ENCODE measurements around the gene PRCC. TPM values are rescaled to one million over a fixed set of nuclear protein-coding genes. Genes with fewer than 3 reads are reported as not detected.
A peak's percentile ranks its signal among the peaks of the same experiment; 100 is the strongest.

The PRCC gene
- polyA plus RNA-seq, 3 donors: 16.6 to 38.7 (median 35.8) TPM

DNA sequence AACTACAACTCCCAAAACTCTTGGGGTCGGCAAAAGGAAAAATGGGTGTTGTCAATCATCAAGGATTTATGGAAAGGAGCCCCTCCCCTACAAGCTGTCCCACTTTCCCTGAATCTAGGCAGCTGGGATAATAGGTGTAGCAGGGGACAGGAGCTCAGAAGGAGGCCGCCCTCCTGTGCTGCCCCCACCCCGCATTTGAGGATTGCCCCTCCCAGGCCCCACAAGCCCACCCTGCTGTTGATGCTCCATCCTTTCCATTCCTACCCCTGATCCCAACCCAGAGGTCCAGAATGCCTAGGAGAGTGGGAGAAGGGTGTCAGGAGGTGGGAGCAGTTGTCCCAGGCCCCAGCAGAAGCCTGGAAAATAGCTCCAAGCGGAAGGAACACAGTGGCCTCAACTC lies 24.5 kb upstream of the PRCC start:
- 92% methylated on average over 4 of the region's 4 CpGs for WGBS, 3 donors
- no peak overlapping the region for H3K27ac ChIP-seq (ENCODE audit: low read depth, low read length)

DNA sequence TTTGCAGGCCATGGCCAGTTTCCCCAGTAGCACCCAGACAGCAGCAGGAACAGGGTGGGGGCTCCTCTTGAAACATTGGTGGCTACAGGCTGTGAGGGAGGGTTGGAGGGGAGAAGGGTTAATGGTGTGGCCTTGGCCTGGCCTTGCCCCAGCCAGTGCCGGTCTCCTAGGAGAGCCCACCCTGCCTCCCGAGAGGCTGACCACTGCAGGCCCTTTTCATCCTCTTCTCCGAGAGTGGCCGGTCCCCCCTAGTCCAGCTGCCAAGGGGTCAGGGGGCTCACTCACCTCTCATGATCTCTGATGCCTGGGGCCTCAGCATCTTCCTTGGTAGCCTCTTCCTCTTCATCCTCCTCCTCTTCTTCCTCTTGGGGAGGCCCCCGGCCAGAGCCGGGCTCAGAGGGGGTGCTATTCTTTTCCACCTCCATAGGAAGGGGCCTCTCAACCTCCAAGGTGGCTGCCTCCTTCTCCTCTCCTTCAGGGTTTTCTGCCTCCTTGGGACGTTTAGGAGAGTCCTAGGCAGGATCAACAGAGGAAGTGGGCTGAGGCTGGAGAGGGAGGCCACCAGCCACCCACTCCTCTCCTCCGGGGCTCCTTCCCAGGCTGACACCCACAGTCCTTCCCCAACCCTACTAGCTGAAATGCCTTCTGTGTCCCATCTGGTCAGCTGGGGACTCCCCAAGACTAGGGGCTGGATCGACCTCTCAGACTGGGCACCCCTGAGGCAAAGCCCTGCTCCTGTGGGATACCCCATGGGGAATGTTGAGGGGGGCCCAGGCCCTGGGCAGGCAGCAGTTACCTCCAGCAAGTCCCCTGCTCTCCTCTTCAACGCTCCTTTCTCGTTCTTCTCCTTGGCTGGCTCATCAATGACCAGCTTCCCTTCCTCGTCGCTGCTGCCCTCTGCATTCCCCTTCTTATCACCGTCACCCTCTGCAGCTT lies 23.7 kb upstream of the PRCC start:
- H3K27ac ChIP-seq (ENCODE audit: low read depth, low read length): no peak overlapping the region
- WGBS, 3 donors: 73 to 81% (median 76%) methylated on average over 13 to 14 of the region's 14 CpGs

DNA sequence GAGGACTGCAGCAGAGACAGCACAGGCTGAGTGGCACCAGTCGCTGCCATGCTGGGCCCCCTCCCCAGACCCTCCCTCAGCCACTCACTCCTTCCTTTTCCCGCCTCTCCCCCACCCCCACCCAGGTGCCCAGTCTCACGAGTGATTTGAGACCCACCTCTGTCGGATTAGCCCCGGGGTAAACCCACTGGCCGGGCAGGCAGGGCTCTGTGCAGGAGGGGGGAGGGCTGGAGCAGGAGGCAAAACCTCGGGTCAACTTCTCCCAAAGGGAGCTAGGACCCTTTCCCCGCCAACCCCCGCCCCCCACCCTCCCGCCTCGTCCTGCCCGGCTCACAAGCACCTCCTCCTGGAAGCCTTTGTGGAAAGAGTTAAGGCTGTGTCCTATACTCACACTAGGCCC lies 23.0 kb upstream of the PRCC start:
- 60 to 71% (median 68%) methylated on average over 8 to 12 of the region's 12 CpGs for WGBS, 3 donors
- no peak overlapping the region for H3K27ac ChIP-seq (ENCODE audit: low read depth, low read length)

DNA sequence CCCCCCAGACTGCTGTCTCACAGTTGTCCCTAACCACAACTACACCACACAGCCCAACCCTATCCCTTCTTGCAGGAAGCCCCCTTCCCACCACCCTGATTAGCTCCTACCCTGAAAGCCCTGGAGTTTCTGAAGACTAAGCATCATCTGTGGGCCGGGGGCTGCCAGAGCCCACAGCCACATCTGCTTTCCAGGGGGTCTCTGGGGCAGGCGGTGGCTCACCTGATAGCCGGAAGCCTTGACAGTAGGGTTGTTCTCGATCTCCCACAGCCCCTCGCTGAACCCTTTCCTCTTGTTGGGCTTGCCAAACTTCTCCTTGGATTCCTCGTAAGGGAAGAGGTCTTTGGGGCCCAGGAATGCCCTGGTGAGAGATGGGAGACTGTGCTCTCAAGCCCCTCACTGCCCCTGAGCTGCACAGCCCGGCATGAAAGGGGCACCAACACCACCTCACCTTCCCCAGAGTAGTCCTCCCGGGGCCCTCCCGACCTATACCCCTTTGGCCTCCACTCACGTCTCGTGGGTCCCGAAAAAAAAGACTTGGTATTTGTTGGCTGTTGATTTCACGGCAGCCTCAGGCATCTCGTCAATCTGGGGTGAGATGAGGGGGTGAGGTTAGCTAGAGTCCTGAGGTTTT lies 22.4 kb upstream of the PRCC start:
- 68 to 81% (median 72%) methylated on average over 14 of the region's 14 CpGs for WGBS, 3 donors
- no peak overlapping the region for H3K27ac ChIP-seq (ENCODE audit: low read depth, low read length)

DNA sequence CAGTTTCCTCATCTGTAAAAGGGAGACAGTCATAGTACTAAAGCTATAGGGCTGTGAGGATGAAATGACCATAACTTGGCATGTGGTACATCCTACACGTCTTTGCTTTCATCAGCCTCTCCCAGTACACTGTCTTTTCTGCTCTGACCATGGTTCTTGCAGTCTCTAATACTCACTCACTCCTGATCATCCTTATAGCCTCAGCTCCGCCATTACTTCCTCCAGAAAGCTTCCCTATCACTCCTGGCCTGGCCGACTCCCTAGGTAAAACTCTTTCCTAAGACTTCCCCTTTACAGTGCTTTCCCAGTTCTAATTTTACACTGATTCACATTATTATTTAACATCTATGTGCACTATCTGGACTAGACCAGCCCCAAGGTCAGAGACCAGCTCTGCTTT lies 21.5 kb upstream of the PRCC start:
- H3K27ac ChIP-seq (ENCODE audit: low read depth, low read length): peak overlapping the region; percentile 91
- 46 to 50% (median 48%) methylated on average over 3 of the region's 3 CpGs for WGBS, 3 donors

DNA sequence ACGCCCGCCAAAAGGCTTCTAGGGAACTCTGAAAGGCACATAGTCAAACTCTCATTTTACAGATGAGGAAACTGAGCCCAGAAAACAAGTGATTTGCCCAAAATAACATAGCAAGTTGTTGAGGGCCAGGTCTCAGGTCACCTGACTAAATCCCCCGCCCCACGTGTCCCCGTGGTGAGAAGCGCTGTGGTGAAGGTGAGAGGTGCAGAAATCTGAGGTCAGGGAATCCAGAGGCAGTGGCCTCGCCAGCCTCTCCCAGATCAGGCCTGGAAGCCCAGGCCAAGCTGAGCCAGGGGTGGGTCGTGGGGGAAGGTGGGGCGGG lies 21.0 kb upstream of the PRCC start:
- peak overlapping the region; percentile 91 for H3K27ac ChIP-seq (ENCODE audit: low read depth, low read length)
- 35 to 56% (median 43%) methylated on average over 9 of the region's 9 CpGs for WGBS, 3 donors

DNA sequence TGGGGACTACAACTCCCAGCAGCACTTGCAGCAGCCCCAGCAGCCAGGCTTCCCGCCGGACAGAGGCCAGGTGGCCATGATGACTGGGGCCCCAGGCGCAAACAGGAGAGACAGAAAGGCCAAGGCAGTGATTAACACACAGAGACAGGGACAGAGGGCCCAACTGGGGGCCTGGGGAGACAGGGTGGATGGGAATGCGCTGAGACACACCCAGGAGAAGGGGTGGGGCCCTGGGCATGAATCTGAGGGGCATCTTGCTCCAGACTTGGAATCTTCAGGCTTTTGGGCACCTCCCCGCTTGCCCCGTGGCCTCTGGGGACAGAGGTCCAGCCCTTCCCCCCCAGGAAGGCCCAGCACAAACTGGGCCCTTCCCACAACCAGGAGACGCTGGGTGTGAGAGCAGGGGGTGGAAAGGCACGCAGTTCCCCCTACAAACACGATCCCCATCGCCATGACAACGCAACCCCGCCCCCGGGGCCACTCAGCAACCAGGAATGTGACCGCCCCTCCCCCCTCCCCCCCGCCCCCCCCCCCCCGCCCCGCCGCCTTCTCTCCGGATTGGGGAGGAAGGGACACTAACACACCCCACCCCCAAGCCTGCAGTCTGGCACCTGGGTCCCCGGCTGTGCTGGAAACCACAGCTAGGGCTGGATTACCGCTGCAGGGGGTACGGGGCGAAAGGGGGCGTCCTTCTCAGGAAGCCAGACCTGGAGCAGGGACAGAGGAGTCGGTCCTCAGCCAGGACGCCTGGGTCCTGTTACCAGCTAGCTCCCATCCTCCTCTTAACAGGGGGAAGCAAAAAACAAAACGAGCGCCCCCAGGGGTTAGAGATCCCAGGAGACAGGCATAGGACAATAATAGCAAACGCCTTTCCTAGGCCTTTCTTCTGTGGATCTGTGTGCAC lies 20.4 kb upstream of the PRCC start:
- 1 to 3% (median 2%) methylated on average over 17 to 24 of the region's 29 CpGs for WGBS, 3 donors
- peak overlapping the region; percentile 91 for H3K27ac ChIP-seq (ENCODE audit: low read depth, low read length)

DNA sequence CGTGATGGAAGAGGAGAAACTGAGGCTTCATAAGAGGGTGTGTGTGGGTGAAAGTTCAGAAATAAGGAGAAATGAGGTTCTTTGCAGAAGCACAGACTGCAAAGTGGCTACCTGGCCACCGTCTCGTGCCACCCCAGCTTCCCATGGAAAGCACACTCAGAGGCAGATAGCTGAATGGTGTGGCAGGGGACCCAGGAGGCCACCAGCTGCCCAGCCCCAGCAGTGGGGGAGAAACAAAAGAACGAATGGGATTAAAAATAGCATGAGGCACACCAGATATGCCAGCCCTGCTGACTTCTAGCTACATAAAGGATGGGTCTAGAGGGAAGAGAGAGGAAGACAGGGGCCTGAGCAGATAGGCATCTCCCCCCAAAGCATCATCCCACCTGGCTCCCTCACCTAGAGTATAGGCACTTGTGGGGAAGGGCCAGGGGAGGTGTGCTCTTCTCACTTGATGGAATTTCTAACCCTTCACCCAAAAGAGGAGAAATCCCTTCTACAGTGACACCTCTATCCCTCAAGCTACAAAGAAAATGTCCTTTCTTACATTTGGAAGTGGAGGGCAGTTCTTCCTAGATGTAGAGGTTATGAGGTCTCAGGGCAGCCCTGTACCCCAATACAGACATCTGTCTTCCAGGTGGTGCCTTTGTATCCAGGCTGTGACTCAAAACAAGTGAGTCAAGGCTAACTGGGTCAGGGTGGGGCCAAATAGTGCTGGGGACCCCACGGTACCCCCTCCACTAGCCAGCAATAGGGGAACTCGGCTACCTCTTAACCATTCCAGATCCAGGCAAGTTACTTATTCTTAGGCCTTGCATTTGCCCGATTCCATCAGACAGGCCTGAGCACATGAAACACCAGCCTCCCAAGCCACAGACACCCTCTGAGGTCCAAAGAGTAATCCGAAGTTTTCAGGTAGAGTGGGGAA lies 19.3 kb upstream of the PRCC start:
- 8 to 11% (median 9%) methylated on average over 8 of the region's 8 CpGs for WGBS, 3 donors

DNA sequence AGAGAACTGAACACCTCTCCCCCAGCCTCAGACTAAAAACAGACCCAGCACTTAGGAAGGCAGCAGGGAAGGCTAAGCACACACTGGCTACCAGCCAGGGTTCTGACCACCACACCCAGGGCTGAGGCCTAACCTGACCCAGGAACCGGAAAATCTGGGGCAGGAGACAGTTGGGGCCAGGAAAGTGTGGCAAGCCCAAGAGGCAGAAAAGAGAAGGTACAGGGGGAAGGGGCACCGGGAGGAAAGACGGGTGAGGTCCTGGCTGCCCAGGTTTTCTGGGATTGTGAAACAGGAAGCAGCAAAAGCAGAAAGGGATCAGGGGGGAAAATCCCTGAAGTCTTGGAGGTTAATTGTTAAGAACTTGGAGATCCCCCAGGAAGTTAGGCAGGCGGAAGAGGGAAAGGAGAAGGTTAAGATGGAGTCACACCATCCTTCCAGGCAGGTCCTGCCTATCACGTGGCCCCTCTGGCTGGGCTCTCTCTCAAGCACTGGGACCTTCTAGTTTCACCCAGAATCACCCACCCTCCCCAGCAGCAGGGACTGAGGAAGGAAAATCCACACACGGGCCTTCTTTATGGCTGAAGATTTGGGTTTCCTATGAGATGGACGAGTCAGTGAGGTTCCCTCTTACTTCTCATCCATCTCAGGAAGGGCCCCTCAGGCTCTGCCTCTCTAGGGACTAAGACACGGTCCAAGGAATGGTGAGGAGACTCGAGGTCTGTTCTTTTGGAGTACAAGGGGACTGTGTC lies 18.5 kb upstream of the PRCC start:
- peak overlapping the region; percentile 84 for H3K27ac ChIP-seq (ENCODE audit: low read depth, low read length)
- 3 to 13% (median 5%) methylated on average over 9 of the region's 9 CpGs for WGBS, 3 donors

More for the DNA sequence above, 19.3 kb upstream of the PRCC start:
- peak overlapping the region; percentile 84 for H3K27ac ChIP-seq (ENCODE audit: low read depth, low read length)

DNA sequence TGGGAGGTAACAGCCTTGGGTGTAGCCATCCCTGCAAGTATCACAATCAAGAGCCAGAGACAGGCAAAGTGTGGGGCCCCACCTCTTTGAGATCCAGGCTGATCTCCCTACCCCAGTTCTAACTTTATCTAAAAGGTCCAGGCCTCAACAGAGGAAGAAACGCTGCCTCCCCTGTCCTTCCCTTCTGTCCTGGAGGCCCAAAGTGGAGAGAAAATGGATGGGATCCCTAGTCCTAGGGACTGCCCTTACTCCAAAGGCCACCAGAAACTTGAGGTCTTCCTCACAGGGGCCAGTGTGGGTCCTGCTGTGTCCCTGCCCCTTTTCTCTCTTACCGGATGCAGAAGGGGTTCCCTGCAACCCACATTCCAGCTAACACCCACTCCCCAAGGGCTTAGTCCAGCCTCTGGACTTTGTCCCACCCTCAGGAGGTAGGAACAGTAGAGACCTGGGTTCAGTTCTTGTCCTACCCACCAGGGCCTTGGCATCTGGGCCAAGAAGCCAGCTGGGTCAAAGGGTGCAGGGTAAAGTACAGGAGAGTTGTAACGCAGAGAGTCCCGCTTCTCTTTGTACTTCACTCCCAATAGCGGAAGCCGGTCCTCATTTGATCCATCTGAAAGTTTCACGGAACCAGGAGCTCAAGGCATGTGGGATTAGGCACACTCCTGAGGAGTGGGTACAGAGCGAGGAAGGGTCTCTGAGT lies 17.8 kb upstream of the PRCC start:
- WGBS, 3 donors: 18 to 20% (median 19%) methylated on average over 8 of the region's 8 CpGs
- peak overlapping the region; percentile 84 for H3K27ac ChIP-seq (ENCODE audit: low read depth, low read length)

DNA sequence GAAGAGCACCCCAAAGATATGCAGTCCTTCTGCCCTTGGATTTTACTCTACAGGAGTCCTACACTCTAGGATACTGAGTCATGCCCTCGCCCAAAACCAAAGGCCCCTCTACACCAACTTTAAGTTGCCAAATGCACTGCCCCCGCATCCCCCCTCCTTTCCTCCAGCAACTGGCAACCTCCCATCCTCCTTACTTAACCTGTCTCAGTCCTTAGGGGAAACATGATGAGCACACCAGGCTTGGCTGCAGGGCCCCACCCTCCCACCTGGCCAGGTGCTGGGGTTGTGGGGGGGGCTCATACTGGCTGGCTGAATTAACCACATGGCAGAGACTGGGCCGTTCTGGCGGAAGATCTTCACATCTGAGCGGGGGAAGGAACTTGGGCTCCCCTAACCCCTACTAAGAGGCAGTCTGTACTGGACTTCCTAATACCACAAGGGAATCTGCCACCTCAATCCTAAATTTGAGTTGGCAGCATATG lies 17.1 kb upstream of the PRCC start:
- 1 to 3% (median 2%) methylated on average over 5 of the region's 5 CpGs for WGBS, 3 donors
- H3K27ac ChIP-seq (ENCODE audit: low read depth, low read length): peak overlapping the region; percentile 84

DNA sequence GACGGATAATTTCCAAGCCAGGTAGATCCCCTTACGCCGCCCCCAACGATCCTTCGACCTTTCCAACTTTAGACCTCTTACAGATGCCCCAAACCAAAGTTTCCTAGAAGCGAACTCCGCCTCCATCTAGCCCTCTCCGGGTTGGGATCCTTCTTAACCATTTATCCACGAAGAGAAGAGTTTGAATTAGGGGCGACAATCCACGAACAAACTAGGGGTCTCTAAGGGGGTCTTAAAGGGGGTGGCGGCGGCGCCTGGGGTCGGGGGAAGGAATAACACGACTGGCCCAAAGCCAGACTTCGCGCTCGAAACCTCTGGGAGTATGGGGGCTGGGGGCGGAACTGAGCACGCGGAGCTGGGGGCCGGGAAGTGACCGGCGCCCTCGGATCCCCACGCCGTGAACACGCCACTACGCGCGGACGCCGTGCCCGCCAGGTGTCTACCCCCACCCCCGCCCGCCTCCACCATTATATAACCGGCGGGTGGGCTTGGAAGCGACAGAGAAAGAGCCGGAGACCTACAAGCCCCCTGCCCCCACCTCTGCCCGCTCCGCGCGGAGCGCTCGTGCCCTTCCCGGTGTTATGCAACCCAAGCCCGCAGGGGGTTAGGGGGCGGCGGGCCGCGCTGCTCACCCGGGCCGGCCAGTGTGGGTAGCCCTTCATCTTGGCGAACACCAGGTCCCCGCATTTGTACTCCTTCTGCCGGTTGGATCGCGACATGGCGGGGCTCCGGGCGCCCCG lies 16.5 kb upstream of the PRCC start:
- peak overlapping the region; percentile 84 for H3K27ac ChIP-seq (ENCODE audit: low read depth, low read length)
- 0% methylated on average over 50 to 64 of the region's 64 CpGs for WGBS, 3 donors

DNA sequence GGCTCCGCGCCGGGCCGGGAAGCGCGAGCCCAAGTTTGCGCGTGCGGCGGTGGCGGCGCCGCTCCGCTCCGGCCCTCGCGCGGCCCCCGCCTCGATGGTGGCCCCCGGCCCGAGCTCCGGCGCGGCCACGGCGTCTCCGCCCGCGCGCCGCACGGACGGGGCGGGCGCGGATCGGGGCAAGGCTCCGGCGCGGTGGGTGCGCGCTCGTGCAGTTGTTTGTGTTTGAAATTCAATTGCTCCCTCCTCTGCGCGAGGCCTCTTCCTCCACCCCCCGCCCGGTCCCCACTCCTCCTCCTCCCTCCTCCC lies 15.9 kb upstream of the PRCC start, which contains the start of gene HDGF:
HDGF (minus strand) TSS at position 225 of the 306 bp plus-strand sequence. CDS start 246 bp downstream, outside the sequence.
- peak within 1 kb of the TSS; percentile 84 for H3K27ac ChIP-seq (ENCODE audit: low read depth, low read length)
- WGBS, 3 donors: 0 to 1% (median 0%) methylated on average over 27 to 48 of the region's 48 CpGs

DNA sequence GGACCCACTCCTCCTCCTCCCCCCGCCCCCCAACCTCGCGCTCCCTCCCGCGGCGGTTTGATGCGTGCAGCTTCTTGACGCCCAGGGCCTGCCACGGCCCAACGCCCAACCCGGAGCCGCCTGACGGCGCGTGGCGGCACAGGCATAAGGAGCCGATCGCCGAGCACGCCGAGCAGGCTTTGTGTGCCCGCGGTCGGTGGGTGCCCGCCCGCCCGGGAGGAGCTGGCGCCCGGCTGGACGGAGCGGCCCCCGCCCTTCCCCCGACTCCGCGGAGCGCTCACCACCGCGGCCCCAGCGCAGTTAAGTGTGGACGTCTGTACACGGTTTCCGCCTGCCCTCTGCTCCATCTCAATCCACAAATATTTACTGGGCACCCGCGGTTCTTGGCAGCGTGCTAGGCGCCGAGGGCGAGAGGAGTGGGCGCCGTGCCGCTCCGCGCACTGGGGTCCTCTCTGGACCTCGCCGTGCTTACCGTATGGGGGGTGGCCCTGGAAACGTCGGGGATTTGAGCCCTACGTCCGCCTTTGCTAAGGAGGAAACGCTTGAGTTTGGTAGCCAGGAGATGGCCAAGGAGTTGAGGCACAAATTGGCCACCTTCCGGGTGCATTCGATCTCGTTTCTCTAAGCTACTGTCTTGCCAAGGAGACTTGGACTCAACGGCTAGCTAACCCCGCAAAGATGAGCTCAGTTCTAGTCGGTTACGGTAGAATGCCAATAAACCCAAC lies 15.4 kb upstream of the PRCC start:
- H3K27ac ChIP-seq (ENCODE audit: low read depth, low read length): peak overlapping the region; percentile 84
- WGBS, 3 donors: 0 to 1% (median 1%) methylated on average over 52 to 68 of the region's 68 CpGs

DNA sequence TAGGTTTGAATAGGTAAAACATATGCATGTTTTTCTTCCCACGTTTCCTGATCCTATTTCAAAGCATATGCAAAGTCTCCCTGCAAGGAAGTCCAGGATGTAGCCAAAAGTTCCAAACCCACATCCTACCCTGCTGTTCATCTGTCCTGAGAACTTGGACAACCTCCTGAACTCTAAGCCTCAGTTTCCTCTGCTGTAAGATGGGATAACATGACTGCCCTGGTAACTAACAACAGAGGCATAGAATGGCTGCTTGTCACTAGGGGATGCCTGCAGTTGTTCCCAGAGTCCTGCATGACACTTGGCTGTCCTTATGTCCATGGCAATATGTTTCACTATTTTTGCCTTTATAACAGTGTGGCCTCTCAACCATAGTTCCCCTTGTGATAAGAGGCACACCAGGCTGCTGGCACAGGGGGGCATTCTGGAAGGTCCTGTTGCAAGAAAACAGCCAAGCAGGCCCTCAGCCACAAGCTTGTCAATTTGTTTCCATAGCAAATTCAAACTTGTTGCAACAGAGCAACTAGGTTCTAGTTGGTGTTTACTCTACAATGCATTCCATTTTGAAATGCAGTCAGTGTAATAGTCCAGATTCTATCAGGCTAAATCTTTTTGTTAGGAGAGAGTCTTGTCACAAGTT lies 14.4 kb upstream of the PRCC start:
- WGBS, 3 donors: 15 to 21% (median 17%) methylated on average over 1 of the region's 1 CpG
- no peak overlapping the region for H3K27ac ChIP-seq (ENCODE audit: low read depth, low read length)

All from adipose tissue (tissue), 3 donors.